Left lung (tissue), 10 donors: ENCODE data around the gene DYRK1B. TPM values are rescaled to one million over a fixed set of nuclear protein-coding genes. Genes with fewer than 3 reads are reported as not detected.

ENCODE experiments used
- ATAC-seq: fragments of 200-7000 bp; cut with Tn5 transposase; one replicate; pipeline ENCODE4 v1.9.1; 2020; ENCODE audit warnings: moderate library complexity
- DNase-seq, 4 donors: peaks; one replicate each; pipeline ENCODE4 v3.0.0-alpha.2; 2013 to 2020
- H3K27ac ChIP-seq, 2 donors: fragments of 200-600 bp; sonication (generic) in 1 of 2; one replicate each; pipeline versions ENCODE4 v1.5.0 to v1.8.0; 2020 to 2021
- H3K27me3 ChIP-seq, 2 donors: fragments of 200-600 bp; sonication (generic) in 1 of 2; one replicate each; pipeline versions ENCODE4 v1.5.0 to v1.8.0; 2020 to 2021
- H3K36me3 ChIP-seq, 2 donors: fragments of 200-600 bp; sonication (generic) in 1 of 2; one replicate each; pipeline versions ENCODE4 v1.5.0 to v1.8.0; 2020 to 2021
- H3K4me1 ChIP-seq, 2 donors: fragments of 200-600 bp; one replicate each; pipeline ENCODE4 v1.8.0; 2021
- H3K4me3 ChIP-seq, 2 donors: fragments of 200-600 bp; sonication (generic) in 1 of 2; one replicate each; pipeline versions ENCODE4 v1.5.0 to v1.8.0; 2020 to 2021; ENCODE audit warnings: mild to moderate bottlenecking in 1 of 2
- H3K9me3 ChIP-seq, 2 donors: fragments of 200-600 bp; sonication (generic) in 1 of 2; one replicate each; pipeline versions ENCODE4 v1.5.0 to v1.8.0; 2020 to 2021
- CTCF ChIP-seq, 2 donors: fragments of 200-600 bp; sonication (generic) in 1 of 2; IDR thresholded peaks; one replicate each; pipeline versions ENCODE4 v1.5.0 to v1.8.0; 2021; ENCODE audit warnings: antibody characterized with exemption in 2 of 2
- intact Hi-C, 2 donors: fragments of 100-400 bp; cut with DNase I; formaldehyde crosslinking; loops; one replicate each; pipeline versions ENCODE4 v1.11.2 to v1.14.2; 2022
- polyA plus RNA-seq, 6 donors: library from polyadenylated mRNA; unstranded; fragments of 120-200 nt; gene quantifications; one replicate each; pipeline ENCODE4 v1.2.1, GENCODE V29; 2013; ENCODE audit not compliant: insufficient read length in 6 of 6
- total RNA-seq, 2 donors: library from RNA; stranded (reverse); fragmentation: NEBNext Ultra II Directional; extraction: Animal tissue kit (Norgen Biotek cat#: 25700); gene quantifications; one replicate each; pipeline ENCODE4 v1.2.1, GENCODE V29; 2021
- donor health status: DM: no; HTN: yes; CAD: no.
- donor health status: DM: no; HTN: no; CAD: no.

Gene DYRK1B
- total and polyA plus RNA-seq, 8 donors, result 13.6 to 32.4 (median 26.7) TPM

- ATAC-seq, result no peak
- TF ChIP-seq CTCF (IDR thresholded peaks at IDR 0.05), result no peak
- Histone ChIP-seq H3K4me1 (peaks cover 19 to 40% of the 10 kb centered on the region in 2 donors), H3K4me3 (no peak overlapping the region), H3K27ac (no peak overlapping the region), H3K9me3 (no peaks in the 10 kb centered on the region), H3K36me3 (no peaks in the 10 kb centered on the region), H3K27me3 (no peaks in the 10 kb centered on the region)
- intact Hi-C loops, result no loop called here
- no peak for DNase-seq
Observed at GRCh38 chr19:39847525-39847924, 13.6 kb upstream of the DYRK1B start.

- H3K27ac ChIP-seq, result peak overlapping the region; percentile 84 to 85
- intact Hi-C loops, result no loop called here
- no peaks in the 10 kb centered on the region for H3K9me3 ChIP-seq
- DNase-seq, result no peak
- TF ChIP-seq CTCF (IDR thresholded peaks at IDR 0.05), result no peak
- H3K4me3 ChIP-seq, result peak overlapping the region; percentile 71 to 86
- ATAC-seq, result peak; percentile 12
- peaks cover 23 to 41% of the 10 kb centered on the region in 2 donors for H3K4me1 ChIP-seq
- H3K36me3 ChIP-seq, result no peaks in the 10 kb centered on the region
- H3K27me3 ChIP-seq, result no peaks in the 10 kb centered on the region
Observed at GRCh38 chr19:39846678-39847486, 12.9 kb upstream of the DYRK1B start.

GRCh38 chr19:39845933-39846677, 12.1 kb upstream of the DYRK1B start, which contains the start of gene FBL:
TSS of gene FBL (minus strand) at chr19:39846379. CDS start at chr19:39846300, 79 bp downstream.
- intact Hi-C loops, result no loop called here
- TF ChIP-seq CTCF (IDR thresholded peaks at IDR 0.05), result no peak
- no peaks in the 10 kb centered on the region for H3K9me3 ChIP-seq
- H3K4me1 ChIP-seq, result peaks cover 23 to 45% of the 10 kb centered on the region in 2 donors
- DNase-seq, result peak; percentile 90 to 100 (median 97)
- H3K27me3 ChIP-seq, result no peaks in the 10 kb centered on the region
- no peaks in the 10 kb centered on the region for H3K36me3 ChIP-seq
- peak within 1 kb of the TSS; percentile 84 to 85 for H3K27ac ChIP-seq
- peak; percentile 96 for ATAC-seq
- peak within 1 kb of the TSS; percentile 71 to 86 for H3K4me3 ChIP-seq

- peak; percentile 43 for ATAC-seq
Observed at GRCh38 chr19:39845584-39845932, 11.6 kb upstream of the DYRK1B start.

More at GRCh38 chr19:39845584-39845932, 11.6 kb upstream of the DYRK1B start:
- no peaks in the 10 kb centered on the region for H3K9me3 ChIP-seq
- no peak for DNase-seq
- H3K27me3 ChIP-seq, result no peaks in the 10 kb centered on the region
- TF ChIP-seq CTCF (IDR thresholded peaks at IDR 0.05), result no peak
- H3K4me3 ChIP-seq, result peak overlapping the region; percentile 71 to 86
- H3K4me1 ChIP-seq, result peaks cover 23 to 45% of the 10 kb centered on the region in 2 donors
- H3K36me3 ChIP-seq, result no peaks in the 10 kb centered on the region
- intact Hi-C loops, result no loop called here
- H3K27ac ChIP-seq, result peak overlapping the region in 1 of 2 donors; percentile 85
